Liver (tissue), 9 donors: ENCODE data around the gene PRKD1. TPM values are rescaled to one million over a fixed set of nuclear protein-coding genes. Genes with fewer than 3 reads are reported as not detected.

ENCODE experiments used
- DNase-seq: peaks from one replicate; pipeline ENCODE4 v3.0.0-alpha.2; 2017; ENCODE audit warnings: low spot score
- H3K27ac ChIP-seq, 2 donors: one replicate each; pipeline ENCODE4 v1.7.0; 2013; ENCODE audit warnings: inconsistent platforms in 2 of 2, low read length in 2 of 2, control low read depth in 1 of 2, low read depth in 1 of 2, mild to moderate bottlenecking in 1 of 2
- H3K27me3 ChIP-seq, 4 donors: one replicate each; pipeline versions ENCODE4 v1.6.1 to v1.7.0; 2013; ENCODE audit warnings: low read length in 3 of 4, inconsistent platforms in 1 of 4, mild to moderate bottlenecking in 1 of 4, moderate library complexity in 1 of 4; ENCODE audit not compliant: control insufficient read depth in 4 of 4, insufficient read depth in 4 of 4
- H3K36me3 ChIP-seq, 4 donors: one replicate each; pipeline versions ENCODE4 v1.6.1 to v1.7.0; 2013; ENCODE audit warnings: low read length in 3 of 4, mild to moderate bottlenecking in 3 of 4, low read depth in 1 of 4, moderate library complexity in 1 of 4; ENCODE audit not compliant: control insufficient read depth in 4 of 4, insufficient read depth in 3 of 4
- H3K4me1 ChIP-seq, 4 donors: one replicate each; pipeline versions ENCODE4 v1.6.1 to v1.7.0; 2013; ENCODE audit warnings: low read length in 3 of 4, mild to moderate bottlenecking in 3 of 4, moderate library complexity in 1 of 4; ENCODE audit not compliant: control insufficient read depth in 4 of 4, insufficient read depth in 4 of 4
- H3K4me3 ChIP-seq, 3 donors: one replicate each; pipeline versions ENCODE4 v1.6.1 to v1.7.0; 2013; ENCODE audit warnings: low read length in 3 of 3, control low read depth in 1 of 3, low read depth in 1 of 3, mild to moderate bottlenecking in 1 of 3
- H3K9ac ChIP-seq, 2 donors: one replicate each; pipeline ENCODE4 v1.7.0; 2013; ENCODE audit warnings: low read length in 2 of 2, mild to moderate bottlenecking in 2 of 2, moderate library complexity in 2 of 2, control low read depth in 1 of 2, low read depth in 1 of 2
- H3K9me3 ChIP-seq, 4 donors: one replicate each; pipeline versions ENCODE4 v1.6.1 to v1.7.0; 2013; ENCODE audit warnings: low read length in 3 of 4; ENCODE audit not compliant: control insufficient read depth in 4 of 4
- EGR1 ChIP-seq, 2 donors: IDR thresholded peaks; 2 replicates each; pipeline ENCODE4 v1.6.1; 2016 to 2018; ENCODE audit warnings: antibody characterized with exemption in 2 of 2, low read depth in 2 of 2
- FOXA1 ChIP-seq: IDR thresholded peaks from 2 replicates; pipeline ENCODE4 v1.6.1; 2016; ENCODE audit warnings: antibody characterized with exemption
- FOXA2 ChIP-seq: IDR thresholded peaks from 2 replicates; pipeline ENCODE4 v1.6.1; 2016; ENCODE audit warnings: antibody characterized with exemption
- GABPA ChIP-seq, 2 donors: IDR thresholded peaks in 1 of 2; conservative IDR thresholded peaks in 1 of 2; 2 replicates each; pipeline ENCODE4 v1.6.1; 2016; ENCODE audit warnings: antibody characterized with exemption in 2 of 2, mild to moderate bottlenecking in 1 of 2, moderate library complexity in 1 of 2
- HNF4A ChIP-seq, 2 donors: conservative IDR thresholded peaks; 2 replicates each; pipeline ENCODE4 v1.6.1; 2016; ENCODE audit warnings: antibody characterized with exemption in 2 of 2, mild to moderate bottlenecking in 2 of 2
- HNF4G ChIP-seq: IDR thresholded peaks from 2 replicates; pipeline ENCODE4 v1.6.1; 2016; ENCODE audit warnings: antibody characterized with exemption
- JUND ChIP-seq, 2 donors: IDR thresholded peaks; 2 replicates each; pipeline ENCODE4 v1.6.1; 2016; ENCODE audit warnings: antibody characterized with exemption in 2 of 2
- NR2F2 ChIP-seq: IDR thresholded peaks from 2 replicates; pipeline ENCODE4 v1.6.1; 2016; ENCODE audit warnings: antibody characterized with exemption
- RAD21 ChIP-seq, 2 donors: IDR thresholded peaks; 2 replicates each; pipeline ENCODE4 v1.6.1; 2016; ENCODE audit warnings: antibody characterized with exemption in 2 of 2, mild to moderate bottlenecking in 2 of 2
- RXRA ChIP-seq, 2 donors: IDR thresholded peaks; 2 replicates each; pipeline ENCODE4 v1.6.1; 2017 to 2018; ENCODE audit warnings: antibody characterized with exemption in 2 of 2, mild to moderate bottlenecking in 1 of 2
- SP1 ChIP-seq: IDR thresholded peaks from 2 replicates; pipeline ENCODE4 v1.6.1; 2018; ENCODE audit warnings: antibody characterized with exemption, mild to moderate bottlenecking
- TAF1 ChIP-seq: conservative IDR thresholded peaks from 2 replicates; pipeline ENCODE4 v1.6.1; 2016; ENCODE audit warnings: antibody characterized with exemption, mild to moderate bottlenecking
- YY1 ChIP-seq: IDR thresholded peaks from 2 replicates; pipeline ENCODE4 v1.6.1; 2016; ENCODE audit warnings: antibody characterized with exemption, mild to moderate bottlenecking
- WGBS: extraction: QIAGEN DNeasy Blood & Tissue Kit; methylation state at CpG from one replicate; pipeline ENCODE4 v1.1.7; 2013; 5-methylcytosine and 5-hydroxymethylcytosine counted together
- polyA plus RNA-seq, 2 donors: library from polyadenylated mRNA; stranded (reverse) in 1 of 2; unstranded in 1 of 2; fragments of 200-250 nt in 1 of 2; fragments of >200 nt in 1 of 2; fragmentation: Nextera tagmentation in 1 of 2; extraction: Ambion mirVana in 1 of 2; gene quantifications; one replicate each; pipeline versions ENCODE4 v1.2.1 to v1.2.3, GENCODE V29; 2013 to 2015
- total RNA-seq, 2 donors: library from RNA; depleted of rRNA; stranded (reverse); fragments of >200 nt; gene quantifications; one replicate each; pipeline ENCODE4 v1.2.3, GENCODE V29; 2014
- TF ChIP-seq, protein P1 (sequence below): IDR thresholded peaks from 2 replicates; pipeline ENCODE4 v1.6.1; 2016; ENCODE audit warnings: antibody characterized with exemption
- TF ChIP-seq, protein P2 (sequence below): fragments of 150-350 bp; IDR thresholded peaks from 2 replicates; pipeline ENCODE4 v1.5.1; 2017; ENCODE audit warnings: improper control_type of control experiment, low read depth, low read length; ENCODE audit not compliant: missing input control
- TF ChIP-seq, protein P3 (sequence below): IDR thresholded peaks from 2 replicates; pipeline ENCODE4 v1.6.1; 2016; ENCODE audit warnings: antibody characterized with exemption
- TF ChIP-seq, protein P4 (sequence below): IDR thresholded peaks from 2 replicates; pipeline ENCODE4 v1.6.1; 2016; ENCODE audit warnings: antibody characterized with exemption
- TF ChIP-seq, protein P5 (sequence below): IDR thresholded peaks from 2 replicates; pipeline ENCODE4 v1.6.1; 2016; ENCODE audit warnings: antibody characterized with exemption, mild to moderate bottlenecking
- donor health status: healthy.
- donor health status: healthy.
- donor health status: healthy.
- donor health status: healthy.
- donor health status: healthy.

Gene PRKD1
- total and polyA plus RNA-seq, 4 donors, result 0.85 to 5.0 (median 0.99) TPM

DNA sequence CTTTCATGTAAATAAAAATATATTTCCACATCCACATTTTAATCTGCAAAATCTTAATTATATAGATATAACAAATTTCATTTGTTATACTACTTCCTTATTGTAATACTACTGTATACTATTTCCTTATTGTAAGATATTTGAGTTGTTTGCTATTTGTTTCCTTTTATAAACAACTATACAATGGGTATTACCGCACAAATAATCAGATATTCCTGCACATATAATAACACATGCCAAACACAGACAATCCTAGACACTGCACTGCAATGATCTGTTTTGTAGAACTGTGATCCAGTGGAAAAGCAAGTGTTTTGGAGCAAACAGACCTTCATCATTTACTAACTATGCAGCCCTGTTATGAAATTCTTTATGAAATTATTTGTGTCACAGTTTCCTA is 30.5 kb downstream of the PRKD1 start:
- DNase-seq, result no peak
- Histone ChIP-seq H3K36me3 (no peaks in the 10 kb centered on the region), H3K27ac (no peak overlapping the region), H3K9me3 (no peaks in the 10 kb centered on the region), H3K9ac (no peak overlapping the region), H3K27me3 (no peaks in the 10 kb centered on the region), H3K4me3 (no peak overlapping the region), H3K4me1 (no peaks in the 10 kb centered on the region)
- no peak for TF ChIP-seq RXRA (IDR thresholded peaks at IDR 0.05)
- TF ChIP-seq NR2F2, result no peak
- no peak for TF ChIP-seq RAD21 (IDR thresholded peaks at IDR 0.05)
- TF ChIP-seq, protein P1, sequence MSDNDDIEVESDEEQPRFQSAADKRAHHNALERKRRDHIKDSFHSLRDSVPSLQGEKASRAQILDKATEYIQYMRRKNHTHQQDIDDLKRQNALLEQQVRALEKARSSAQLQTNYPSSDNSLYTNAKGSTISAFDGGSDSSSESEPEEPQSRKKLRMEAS, result no peak
- TF ChIP-seq, protein P2, sequence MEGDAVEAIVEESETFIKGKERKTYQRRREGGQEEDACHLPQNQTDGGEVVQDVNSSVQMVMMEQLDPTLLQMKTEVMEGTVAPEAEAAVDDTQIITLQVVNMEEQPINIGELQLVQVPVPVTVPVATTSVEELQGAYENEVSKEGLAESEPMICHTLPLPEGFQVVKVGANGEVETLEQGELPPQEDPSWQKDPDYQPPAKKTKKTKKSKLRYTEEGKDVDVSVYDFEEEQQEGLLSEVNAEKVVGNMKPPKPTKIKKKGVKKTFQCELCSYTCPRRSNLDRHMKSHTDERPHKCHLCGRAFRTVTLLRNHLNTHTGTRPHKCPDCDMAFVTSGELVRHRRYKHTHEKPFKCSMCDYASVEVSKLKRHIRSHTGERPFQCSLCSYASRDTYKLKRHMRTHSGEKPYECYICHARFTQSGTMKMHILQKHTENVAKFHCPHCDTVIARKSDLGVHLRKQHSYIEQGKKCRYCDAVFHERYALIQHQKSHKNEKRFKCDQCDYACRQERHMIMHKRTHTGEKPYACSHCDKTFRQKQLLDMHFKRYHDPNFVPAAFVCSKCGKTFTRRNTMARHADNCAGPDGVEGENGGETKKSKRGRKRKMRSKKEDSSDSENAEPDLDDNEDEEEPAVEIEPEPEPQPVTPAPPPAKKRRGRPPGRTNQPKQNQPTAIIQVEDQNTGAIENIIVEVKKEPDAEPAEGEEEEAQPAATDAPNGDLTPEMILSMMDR, result no peak
- no peak for TF ChIP-seq JUND (IDR thresholded peaks at IDR 0.05)
- no peak for TF ChIP-seq HNF4A (conservative IDR thresholded peaks at IDR 0.05)
- no peak for TF ChIP-seq EGR1 (IDR thresholded peaks at IDR 0.05; ENCODE audit: low read depth in 2 of 2)
- TF ChIP-seq, protein P3, sequence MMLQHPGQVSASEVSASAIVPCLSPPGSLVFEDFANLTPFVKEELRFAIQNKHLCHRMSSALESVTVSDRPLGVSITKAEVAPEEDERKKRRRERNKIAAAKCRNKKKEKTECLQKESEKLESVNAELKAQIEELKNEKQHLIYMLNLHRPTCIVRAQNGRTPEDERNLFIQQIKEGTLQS, result no peak
- no peak for TF ChIP-seq YY1
- TF ChIP-seq TAF1, result no peak
- TF ChIP-seq, protein P4, sequence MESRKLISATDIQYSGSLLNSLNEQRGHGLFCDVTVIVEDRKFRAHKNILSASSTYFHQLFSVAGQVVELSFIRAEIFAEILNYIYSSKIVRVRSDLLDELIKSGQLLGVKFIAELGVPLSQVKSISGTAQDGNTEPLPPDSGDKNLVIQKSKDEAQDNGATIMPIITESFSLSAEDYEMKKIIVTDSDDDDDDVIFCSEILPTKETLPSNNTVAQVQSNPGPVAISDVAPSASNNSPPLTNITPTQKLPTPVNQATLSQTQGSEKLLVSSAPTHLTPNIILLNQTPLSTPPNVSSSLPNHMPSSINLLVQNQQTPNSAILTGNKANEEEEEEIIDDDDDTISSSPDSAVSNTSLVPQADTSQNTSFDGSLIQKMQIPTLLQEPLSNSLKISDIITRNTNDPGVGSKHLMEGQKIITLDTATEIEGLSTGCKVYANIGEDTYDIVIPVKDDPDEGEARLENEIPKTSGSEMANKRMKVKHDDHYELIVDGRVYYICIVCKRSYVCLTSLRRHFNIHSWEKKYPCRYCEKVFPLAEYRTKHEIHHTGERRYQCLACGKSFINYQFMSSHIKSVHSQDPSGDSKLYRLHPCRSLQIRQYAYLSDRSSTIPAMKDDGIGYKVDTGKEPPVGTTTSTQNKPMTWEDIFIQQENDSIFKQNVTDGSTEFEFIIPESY, result no peak
- TF ChIP-seq, protein P5, sequence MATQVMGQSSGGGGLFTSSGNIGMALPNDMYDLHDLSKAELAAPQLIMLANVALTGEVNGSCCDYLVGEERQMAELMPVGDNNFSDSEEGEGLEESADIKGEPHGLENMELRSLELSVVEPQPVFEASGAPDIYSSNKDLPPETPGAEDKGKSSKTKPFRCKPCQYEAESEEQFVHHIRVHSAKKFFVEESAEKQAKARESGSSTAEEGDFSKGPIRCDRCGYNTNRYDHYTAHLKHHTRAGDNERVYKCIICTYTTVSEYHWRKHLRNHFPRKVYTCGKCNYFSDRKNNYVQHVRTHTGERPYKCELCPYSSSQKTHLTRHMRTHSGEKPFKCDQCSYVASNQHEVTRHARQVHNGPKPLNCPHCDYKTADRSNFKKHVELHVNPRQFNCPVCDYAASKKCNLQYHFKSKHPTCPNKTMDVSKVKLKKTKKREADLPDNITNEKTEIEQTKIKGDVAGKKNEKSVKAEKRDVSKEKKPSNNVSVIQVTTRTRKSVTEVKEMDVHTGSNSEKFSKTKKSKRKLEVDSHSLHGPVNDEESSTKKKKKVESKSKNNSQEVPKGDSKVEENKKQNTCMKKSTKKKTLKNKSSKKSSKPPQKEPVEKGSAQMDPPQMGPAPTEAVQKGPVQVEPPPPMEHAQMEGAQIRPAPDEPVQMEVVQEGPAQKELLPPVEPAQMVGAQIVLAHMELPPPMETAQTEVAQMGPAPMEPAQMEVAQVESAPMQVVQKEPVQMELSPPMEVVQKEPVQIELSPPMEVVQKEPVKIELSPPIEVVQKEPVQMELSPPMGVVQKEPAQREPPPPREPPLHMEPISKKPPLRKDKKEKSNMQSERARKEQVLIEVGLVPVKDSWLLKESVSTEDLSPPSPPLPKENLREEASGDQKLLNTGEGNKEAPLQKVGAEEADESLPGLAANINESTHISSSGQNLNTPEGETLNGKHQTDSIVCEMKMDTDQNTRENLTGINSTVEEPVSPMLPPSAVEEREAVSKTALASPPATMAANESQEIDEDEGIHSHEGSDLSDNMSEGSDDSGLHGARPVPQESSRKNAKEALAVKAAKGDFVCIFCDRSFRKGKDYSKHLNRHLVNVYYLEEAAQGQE, result no peak
- TF ChIP-seq FOXA1, result no peak
- no peak for TF ChIP-seq FOXA2
- TF ChIP-seq SP1, result no peak
- no peak for TF ChIP-seq GABPA (IDR thresholded peaks at IDR 0.05 in 1 of 2, conservative IDR thresholded peaks at IDR 0.05 in 1 of 2)
- no peak for TF ChIP-seq HNF4G
- WGBS, result 67% methylated on average over 1 of the region's 1 CpG
